ENCODE data around the gene ANKS3. TPM values are rescaled to one million over a fixed set of nuclear protein-coding genes. Genes with fewer than 3 reads are reported as not detected.

The ANKS3 gene
- total RNA-seq, 1 donor from 2014 or later: 20.6 TPM

GRCh38 chr16:4696172-4696904 lies 37.7 kb downstream of the ANKS3 start:
- Mint-ChIP-seq H3K27ac (no peak overlapping the region), H3K4me3 (ENCODE audit: low read depth) (no peak overlapping the region), H3K4me1 (ENCODE audit: low read depth) (peaks cover 10% of the 10 kb centered on the region), H3K9me3 (no peaks in the 10 kb centered on the region), H3K27me3 (ENCODE audit: low read depth) (no peaks in the 10 kb centered on the region), H3K36me3 (ENCODE audit: low read depth) (peaks cover 25% of the 10 kb centered on the region)
- DNase-seq (ENCODE audit: low spot score): no peak
- intact Hi-C loops (cut with micrococcal nuclease): no loop called here

- intact Hi-C loops (cut with micrococcal nuclease): no loop called here
- no peak overlapping the region for H3K27ac Mint-ChIP-seq
- no peaks in the 10 kb centered on the region for H3K9me3 Mint-ChIP-seq
- H3K4me3 Mint-ChIP-seq (ENCODE audit: low read depth): peak overlapping the region; percentile 79
- no peaks in the 10 kb centered on the region for H3K27me3 Mint-ChIP-seq (ENCODE audit: low read depth)
- no peak for DNase-seq (ENCODE audit: low spot score)
- H3K4me1 Mint-ChIP-seq (ENCODE audit: low read depth): peaks cover 10% of the 10 kb centered on the region
- H3K36me3 Mint-ChIP-seq (ENCODE audit: low read depth): peaks cover 25% of the 10 kb centered on the region
Observed at GRCh38 chr16:4695473-4696171, 38.4 kb downstream of the ANKS3 start.

- Mint-ChIP-seq H3K4me3 (ENCODE audit: low read depth) (peak overlapping the region; percentile 79), H3K9me3 (no peaks in the 10 kb centered on the region), H3K27me3 (ENCODE audit: low read depth) (no peaks in the 10 kb centered on the region), H3K27ac (peak overlapping the region; percentile 49), H3K4me1 (ENCODE audit: low read depth) (peaks cover 10% of the 10 kb centered on the region), H3K36me3 (ENCODE audit: low read depth) (peaks cover 26% of the 10 kb centered on the region)
- intact Hi-C loops (cut with micrococcal nuclease): no loop called here
- no peak for DNase-seq (ENCODE audit: low spot score)
Observed at GRCh38 chr16:4694642-4695451, 39.2 kb downstream of the ANKS3 start.

- Mint-ChIP-seq H3K4me3 (ENCODE audit: low read depth) (peak overlapping the region; percentile 79), H3K9me3 (no peaks in the 10 kb centered on the region), H3K27me3 (ENCODE audit: low read depth) (no peaks in the 10 kb centered on the region), H3K4me1 (ENCODE audit: low read depth) (peaks cover 10% of the 10 kb centered on the region), H3K27ac (peak overlapping the region; percentile 49), H3K36me3 (ENCODE audit: low read depth) (peaks cover 19% of the 10 kb centered on the region)
- no peak for DNase-seq (ENCODE audit: low spot score)
- intact Hi-C loops (cut with micrococcal nuclease): loop anchor here (1.0 kb wide), 1 partner anchor 153 kb away; the partner anchor contains the start of genes GLYR1 and UBN1
Observed at GRCh38 chr16:4693956-4694641, 40.0 kb downstream of the ANKS3 start.

GRCh38 chr16:4693296-4693955 lies 40.6 kb downstream of the ANKS3 start, which contains the start of gene NUDT16L1:
Gene NUDT16L1, plus strand, starts transcription at chr16:4693562. Its CDS starts 165 bp downstream, at chr16:4693727.
- Mint-ChIP-seq H3K4me3 (ENCODE audit: low read depth) (peak within 1 kb of the TSS; percentile 84), H3K27ac (peak within 1 kb of the TSS; percentile 79), H3K27me3 (ENCODE audit: low read depth) (no peaks in the 10 kb centered on the region), H3K36me3 (ENCODE audit: low read depth) (peaks cover 19% of the 10 kb centered on the region), H3K4me1 (ENCODE audit: low read depth) (peaks cover 10% of the 10 kb centered on the region), H3K9me3 (no peaks in the 10 kb centered on the region)
- DNase-seq (ENCODE audit: low spot score): peak; percentile 97
- intact Hi-C loops (cut with micrococcal nuclease): loop anchor here (1.0 kb wide), 1 partner anchor 154 kb away; the partner anchor contains the start of genes GLYR1 and UBN1

- Mint-ChIP-seq H3K27me3 (ENCODE audit: low read depth) (no peaks in the 10 kb centered on the region), H3K36me3 (ENCODE audit: low read depth) (peaks cover 20% of the 10 kb centered on the region), H3K27ac (peak overlapping the region; percentile 67), H3K4me1 (ENCODE audit: low read depth) (peaks cover 10% of the 10 kb centered on the region), H3K9me3 (no peaks in the 10 kb centered on the region), H3K4me3 (ENCODE audit: low read depth) (peak overlapping the region; percentile 84)
- intact Hi-C loops (cut with micrococcal nuclease): loop anchor here (1.0 kb wide), 1 partner anchor 155 kb away; the partner anchor contains the start of genes GLYR1 and UBN1
- no peak for DNase-seq (ENCODE audit: low spot score)
Observed at GRCh38 chr16:4692460-4693295, 41.4 kb downstream of the ANKS3 start.

- Mint-ChIP-seq H3K27ac (no peak overlapping the region), H3K4me1 (ENCODE audit: low read depth) (peaks cover 10% of the 10 kb centered on the region), H3K36me3 (ENCODE audit: low read depth) (peaks cover 23% of the 10 kb centered on the region), H3K9me3 (no peaks in the 10 kb centered on the region), H3K4me3 (ENCODE audit: low read depth) (no peak overlapping the region), H3K27me3 (ENCODE audit: low read depth) (no peaks in the 10 kb centered on the region)
- DNase-seq (ENCODE audit: low spot score): no peak
- intact Hi-C loops (cut with micrococcal nuclease): no loop called here
Observed at GRCh38 chr16:4691666-4692412, 42.2 kb downstream of the ANKS3 start.

GRCh38 chr16:4690946-4691665 lies 43.0 kb downstream of the ANKS3 start:
- no peak overlapping the region for H3K27ac Mint-ChIP-seq
- H3K4me1 Mint-ChIP-seq (ENCODE audit: low read depth): peaks cover 10% of the 10 kb centered on the region
- DNase-seq (ENCODE audit: low spot score): no peak
- H3K27me3 Mint-ChIP-seq (ENCODE audit: low read depth): no peaks in the 10 kb centered on the region
- H3K36me3 Mint-ChIP-seq (ENCODE audit: low read depth): peaks cover 22% of the 10 kb centered on the region
- peak overlapping the region; percentile 47 for H3K4me3 Mint-ChIP-seq (ENCODE audit: low read depth)
- intact Hi-C loops (cut with micrococcal nuclease): no loop called here
- no peaks in the 10 kb centered on the region for H3K9me3 Mint-ChIP-seq

GRCh38 chr16:4689864-4690704 lies 44.0 kb downstream of the ANKS3 start:
- H3K4me3 Mint-ChIP-seq (ENCODE audit: low read depth): no peak overlapping the region
- DNase-seq (ENCODE audit: low spot score): no peak
- H3K27ac Mint-ChIP-seq: no peak overlapping the region
- no peaks in the 10 kb centered on the region for H3K9me3 Mint-ChIP-seq
- peaks cover 5% of the 10 kb centered on the region for H3K4me1 Mint-ChIP-seq (ENCODE audit: low read depth)
- intact Hi-C loops (cut with micrococcal nuclease): no loop called here
- H3K27me3 Mint-ChIP-seq (ENCODE audit: low read depth): no peaks in the 10 kb centered on the region
- peaks cover 21% of the 10 kb centered on the region for H3K36me3 Mint-ChIP-seq (ENCODE audit: low read depth)

Measured in activated T-helper 2 cell treated with anti-CD3 and anti-CD28 coated beads, Interferon-gamma antibody, Interleukin-2, Interleukin-4, amounts not matched to agents 10 μg/mL and 5 μg/mL and 100 μg/mL, durations not matched to agents 14 hours and 24 hours and 36 hours (primary cell).